Measurements from ENCODE around the gene LIAS.

- TF ChIP-seq CTCF (IDR thresholded peaks at IDR 0.05): no peak
- TF ChIP-seq ZFX (IDR thresholded peaks at IDR 0.05; ENCODE audit: borderline replicate concordance): no peak
Measured at GRCh38 chr4:39504538-39504937, 45.7 kb downstream of the LIAS start.
